H9 (cell line): ENCODE results near the gene DHX30. TPM values are rescaled to one million over a fixed set of nuclear protein-coding genes. Genes with fewer than 3 reads are reported as not detected.

ENCODE experiments used
- DNase-seq: peaks from one replicate; pipeline ENCODE4 v3.0.0-alpha.2; 2017
- H2AFZ ChIP-seq: one replicate; pipeline ENCODE4 v1.6.1; 2013; ENCODE audit warnings: mild to moderate bottlenecking, low read length, control low read depth, moderate library complexity
- H2AK5ac ChIP-seq: 2 replicates; pipeline ENCODE4 v1.6.1; 2013; ENCODE audit warnings: low read length, control low read depth, mixed read lengths; ENCODE audit not compliant: insufficient read length
- H2BK120ac ChIP-seq: one replicate; pipeline ENCODE4 v1.6.1; 2013; ENCODE audit warnings: low read depth, mild to moderate bottlenecking, low read length, control low read depth, inconsistent platforms; ENCODE audit not compliant: poor library complexity, severe bottlenecking
- H2BK12ac ChIP-seq: 2 replicates; pipeline ENCODE4 v1.6.1; 2013; ENCODE audit warnings: low read length, control low read depth, mixed read lengths, low read depth; ENCODE audit not compliant: insufficient read length
- H2BK15ac ChIP-seq: 2 replicates; pipeline ENCODE4 v1.6.1; 2013; ENCODE audit warnings: low read depth, low read length, control low read depth
- H2BK20ac ChIP-seq: one replicate; pipeline ENCODE4 v1.6.1; 2013; ENCODE audit warnings: low read depth, mild to moderate bottlenecking, low read length, control low read depth, inconsistent platforms; ENCODE audit not compliant: poor library complexity, severe bottlenecking
- H2BK5ac ChIP-seq: 2 replicates; pipeline ENCODE4 v1.6.1; 2013; ENCODE audit warnings: low read length, control low read depth, mixed read lengths; ENCODE audit not compliant: insufficient read length
- H3K14ac ChIP-seq: 2 replicates; pipeline ENCODE4 v1.6.1; 2013; ENCODE audit warnings: low read length, control low read depth; ENCODE audit not compliant: insufficient read depth
- H3K18ac ChIP-seq: 2 replicates; pipeline ENCODE4 v1.6.1; 2013; ENCODE audit warnings: low read depth, mild to moderate bottlenecking, mixed read lengths, low read length, control low read depth; ENCODE audit not compliant: insufficient read length
- H3K23ac ChIP-seq: 2 replicates; pipeline ENCODE4 v1.6.1; 2013; ENCODE audit warnings: low read length, control low read depth, mixed read lengths, low read depth; ENCODE audit not compliant: insufficient read length
- H3K23me2 ChIP-seq: 2 replicates; pipeline ENCODE4 v1.6.1; 2013; ENCODE audit warnings: low read depth, mild to moderate bottlenecking, mixed read lengths, low read length, control low read depth; ENCODE audit not compliant: insufficient read length, poor library complexity, severe bottlenecking
- H3K27ac ChIP-seq: 2 replicates; pipeline ENCODE4 v1.5.1; 2013; ENCODE audit warnings: low read length, control low read depth, mixed read lengths, low read depth; ENCODE audit not compliant: insufficient read length
- H3K27me3 ChIP-seq: 2 replicates; pipeline ENCODE4 v1.6.1; 2013; ENCODE audit warnings: low read length, control low read depth, inconsistent platforms; ENCODE audit not compliant: insufficient read depth
- H3K4ac ChIP-seq: 2 replicates; pipeline ENCODE4 v1.6.1; 2013; ENCODE audit warnings: low read depth, mild to moderate bottlenecking, control low read depth, inconsistent platforms, low read length, moderate library complexity
- H3K4me1 ChIP-seq: 2 replicates; pipeline ENCODE4 v1.6.1; 2013; ENCODE audit warnings: low read length, control low read depth, inconsistent platforms; ENCODE audit not compliant: insufficient read depth
- H3K4me2 ChIP-seq: 2 replicates; pipeline ENCODE4 v1.6.1; 2013; ENCODE audit warnings: low read length, control low read depth, mixed read lengths; ENCODE audit not compliant: insufficient read length, insufficient read depth
- H3K56ac ChIP-seq: 2 replicates; pipeline ENCODE4 v1.6.1; 2013; ENCODE audit warnings: low read depth, mild to moderate bottlenecking, mixed read lengths, low read length, control low read depth; ENCODE audit not compliant: insufficient read length
- H3K79me1 ChIP-seq: 2 replicates; pipeline ENCODE4 v1.6.1; 2013; ENCODE audit warnings: low read depth, mild to moderate bottlenecking, moderate library complexity, low read length, control low read depth, inconsistent platforms; ENCODE audit not compliant: insufficient read depth, poor library complexity, severe bottlenecking
- H3K79me2 ChIP-seq: 2 replicates; pipeline ENCODE4 v1.6.1; 2013; ENCODE audit warnings: low read length, control low read depth, inconsistent platforms; ENCODE audit not compliant: insufficient read depth
- H3K9ac ChIP-seq: 2 replicates; pipeline ENCODE4 v1.6.1; 2013; ENCODE audit warnings: low read length, control low read depth, mixed read lengths; ENCODE audit not compliant: insufficient read length; ENCODE audit errors: extremely low read depth
- H3K9me3 ChIP-seq: one replicate; pipeline ENCODE4 v1.6.1; 2013; ENCODE audit warnings: low read depth, low read length, inconsistent platforms; ENCODE audit not compliant: control insufficient read depth
- H3T11ph ChIP-seq: one replicate; pipeline ENCODE4 v1.6.1; 2013; ENCODE audit warnings: mild to moderate bottlenecking, low read length, control low read depth, inconsistent platforms
- H4K20me1 ChIP-seq: one replicate; pipeline ENCODE4 v1.6.1; 2013; ENCODE audit not compliant: control insufficient read depth, insufficient read length, insufficient read depth
- H4K5ac ChIP-seq: 2 replicates; pipeline ENCODE4 v1.6.1; 2013; ENCODE audit warnings: low read depth, mild to moderate bottlenecking, mixed read lengths, low read length, control low read depth; ENCODE audit not compliant: insufficient read length
- H4K8ac ChIP-seq: replicated peaks from 2 replicates; pipeline ENCODE4 v1.6.1; 2013; ENCODE audit warnings: low read length, control low read depth, mixed read lengths, low read depth; ENCODE audit not compliant: insufficient read length
- H4K91ac ChIP-seq: 2 replicates; pipeline ENCODE4 v1.6.1; 2013; ENCODE audit warnings: low read depth, mild to moderate bottlenecking, moderate library complexity, mixed read lengths, low read length, control low read depth; ENCODE audit not compliant: insufficient read length
- H3K27ac Mint-ChIP-seq, 3 experiments: 2 replicates in 2 of 3; 3 replicates in 1 of 3; pipeline ENCODE4 v1.8.0; 2020 to 2021; ENCODE audit warnings: mixed read lengths in 3 of 3, mild to moderate bottlenecking in 1 of 3, moderate library complexity in 1 of 3
- H3K27me3 Mint-ChIP-seq: 2 replicates; pipeline ENCODE4 v1.8.0; 2021; ENCODE audit warnings: low read depth, mild to moderate bottlenecking, moderate library complexity, mixed read lengths
- H3K36me3 Mint-ChIP-seq, 3 experiments: 2 replicates in 2 of 3; 3 replicates in 1 of 3; pipeline ENCODE4 v1.8.0; 2020 to 2021; ENCODE audit warnings: low read depth in 3 of 3, mixed read lengths in 3 of 3; ENCODE audit not compliant: insufficient read depth in 1 of 3
- H3K4me1 Mint-ChIP-seq, 2 experiments: 2 replicates each; pipeline ENCODE4 v1.8.0; 2020; ENCODE audit warnings: mixed read lengths in 2 of 2
- H3K4me3 Mint-ChIP-seq, 2 experiments: 2 replicates in 1 of 2; 3 replicates in 1 of 2; pipeline ENCODE4 v1.8.0; 2020 to 2021; ENCODE audit warnings: mild to moderate bottlenecking in 2 of 2, mixed read lengths in 2 of 2, moderate library complexity in 1 of 2
- H3K9me3 Mint-ChIP-seq, 2 experiments: 2 replicates in 1 of 2; 3 replicates in 1 of 2; pipeline ENCODE4 v1.8.0; 2020; ENCODE audit warnings: mild to moderate bottlenecking in 2 of 2, mixed read lengths in 2 of 2, moderate library complexity in 1 of 2
- WGBS: extraction: QIAGEN DNeasy Blood & Tissue Kit; methylation state at CpG from one replicate; pipeline ENCODE4 v1.1.7; 2013; ENCODE audit warnings: missing lambda C conversion rate, low lambda C conversion rate, mixed read lengths; ENCODE audit not compliant: insufficient read length; ENCODE audit errors: extremely low coverage; 5-methylcytosine and 5-hydroxymethylcytosine counted together
- total RNA-seq: library from RNA; stranded (reverse); gene quantifications from 2 replicates; pipeline ENCODE4 v1.2.1, GENCODE V29; 2021
- TF ChIP-seq, protein P1 (sequence below): fragments of 200-600 bp; sonication (generic); conservative IDR thresholded peaks from 3 replicates; pipeline ENCODE4 v1.8.0; 2021; ENCODE audit warnings: antibody characterized with exemption, mild to moderate bottlenecking

Gene DHX30
- total RNA-seq, 1 experiment from 2014 or later, result 107 TPM

GRCh38 chr3:47847801-47848518 is 45.0 kb downstream of the DHX30 start:
- H2BK15ac ChIP-seq, result no peak overlapping the region
- H4K91ac ChIP-seq, result no peak overlapping the region
- H2BK20ac ChIP-seq, result no peak overlapping the region
- H3K27me3 ChIP-seq, result no peaks in the 10 kb centered on the region
- no peak overlapping the region for H3K27ac Mint-ChIP-seq
- H4K8ac ChIP-seq, result no peak overlapping the region
- no peaks in the 10 kb centered on the region for H3K9me3 Mint-ChIP-seq
- H2BK5ac ChIP-seq, result no peak overlapping the region
- no peak overlapping the region for H2AK5ac ChIP-seq
- no peak overlapping the region for H3K4me3 Mint-ChIP-seq
- peaks cover under 1 to 15% of the 10 kb centered on the region in 2 experiments for H3K4me1 Mint-ChIP-seq
- no peak overlapping the region for H3K23ac ChIP-seq
- H3K23me2 ChIP-seq, result no peaks in the 10 kb centered on the region
- H3K36me3 Mint-ChIP-seq, result peaks cover 57 to 95% (median 84%) of the 10 kb centered on the region in 3 experiments
- DNase-seq, result no peak
- no peak overlapping the region for H3T11ph ChIP-seq
- H3K9ac ChIP-seq, result no peak overlapping the region
- H2BK120ac ChIP-seq, result no peak overlapping the region
- no peaks in the 10 kb centered on the region for H3K4me1 ChIP-seq
- no peak overlapping the region for H3K4ac ChIP-seq
- H3K9me3 ChIP-seq, result no peaks in the 10 kb centered on the region
- H3K27ac ChIP-seq, result no peak overlapping the region
- no peaks in the 10 kb centered on the region for H4K20me1 ChIP-seq
- TF ChIP-seq, protein P1, sequence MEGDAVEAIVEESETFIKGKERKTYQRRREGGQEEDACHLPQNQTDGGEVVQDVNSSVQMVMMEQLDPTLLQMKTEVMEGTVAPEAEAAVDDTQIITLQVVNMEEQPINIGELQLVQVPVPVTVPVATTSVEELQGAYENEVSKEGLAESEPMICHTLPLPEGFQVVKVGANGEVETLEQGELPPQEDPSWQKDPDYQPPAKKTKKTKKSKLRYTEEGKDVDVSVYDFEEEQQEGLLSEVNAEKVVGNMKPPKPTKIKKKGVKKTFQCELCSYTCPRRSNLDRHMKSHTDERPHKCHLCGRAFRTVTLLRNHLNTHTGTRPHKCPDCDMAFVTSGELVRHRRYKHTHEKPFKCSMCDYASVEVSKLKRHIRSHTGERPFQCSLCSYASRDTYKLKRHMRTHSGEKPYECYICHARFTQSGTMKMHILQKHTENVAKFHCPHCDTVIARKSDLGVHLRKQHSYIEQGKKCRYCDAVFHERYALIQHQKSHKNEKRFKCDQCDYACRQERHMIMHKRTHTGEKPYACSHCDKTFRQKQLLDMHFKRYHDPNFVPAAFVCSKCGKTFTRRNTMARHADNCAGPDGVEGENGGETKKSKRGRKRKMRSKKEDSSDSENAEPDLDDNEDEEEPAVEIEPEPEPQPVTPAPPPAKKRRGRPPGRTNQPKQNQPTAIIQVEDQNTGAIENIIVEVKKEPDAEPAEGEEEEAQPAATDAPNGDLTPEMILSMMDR, result no peak
- H4K5ac ChIP-seq, result no peak overlapping the region
- no peak overlapping the region for H2BK12ac ChIP-seq
- H3K79me2 ChIP-seq, result no peaks in the 10 kb centered on the region
- no peak overlapping the region for H2AFZ ChIP-seq
- H3K27me3 Mint-ChIP-seq, result no peaks in the 10 kb centered on the region
- H3K4me2 ChIP-seq, result no peak overlapping the region
- no peak overlapping the region for H3K18ac ChIP-seq
- no peak overlapping the region for H3K56ac ChIP-seq
- H3K79me1 ChIP-seq, result no peaks in the 10 kb centered on the region
- no CpG with 5 or more reads among the region's 23 CpGs for WGBS
- H3K14ac ChIP-seq, result no peak overlapping the region
